GM18517 (cell line): ENCODE data around the gene SCAF8.
A peak's percentile ranks its signal among the peaks of the same experiment; 100 is the strongest.
"Not testable (repeated sequence)": the region's sequence is repeated elsewhere in the genome, so short reads cannot be mapped to it uniquely, and the experiment has no call there.

ENCODE experiments used
- ATAC-seq: cut with Tn5 transposase; IDR thresholded peaks from one replicate; pipeline ENCODE4 v1.9.1; 2021; ENCODE audit warnings: mild to moderate bottlenecking, moderate library complexity; ENCODE audit not compliant: unreplicated experiment

SCAF8 gene

DNA sequence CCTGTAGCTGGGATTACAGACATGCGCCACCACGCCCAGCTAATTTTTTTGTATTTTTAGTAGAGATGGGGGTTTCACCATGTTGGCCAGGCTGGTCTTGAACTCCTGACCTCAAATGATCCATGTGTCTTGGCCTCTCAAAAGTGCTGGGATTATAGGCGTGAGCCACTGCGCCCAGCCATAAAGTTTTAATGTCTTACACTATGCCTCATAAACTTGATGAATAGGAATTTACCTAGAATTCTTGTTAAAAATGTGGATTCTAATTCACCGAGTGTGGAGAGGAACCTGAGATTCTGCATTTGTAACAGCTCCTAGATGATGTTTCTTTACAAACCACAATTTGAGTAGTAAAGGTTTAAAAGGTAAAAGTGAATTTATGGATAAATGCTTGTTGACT lies 45.9 kb downstream of the SCAF8 start:
- not testable (repeated sequence) for ATAC-seq

DNA sequence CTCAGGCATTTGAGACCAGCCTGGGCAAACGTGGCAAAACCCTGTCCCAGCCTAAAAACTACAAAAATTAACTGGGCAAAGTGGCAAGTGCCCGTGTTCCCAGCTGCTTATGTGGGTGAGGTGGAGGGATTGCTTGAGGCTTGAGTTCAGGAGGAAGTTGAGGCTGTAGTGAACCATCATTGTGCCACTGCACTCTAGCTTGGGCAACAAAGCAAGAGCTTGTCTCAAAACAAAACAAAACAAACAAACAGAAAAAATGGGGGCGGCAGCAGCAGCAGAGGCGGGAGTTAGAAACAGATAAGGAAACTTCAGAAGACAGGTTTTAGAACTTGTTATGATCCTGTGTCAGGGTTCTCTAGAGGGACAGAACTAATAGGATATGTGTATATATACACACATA lies 49.0 kb downstream of the SCAF8 start:
- ATAC-seq = no peak

DNA sequence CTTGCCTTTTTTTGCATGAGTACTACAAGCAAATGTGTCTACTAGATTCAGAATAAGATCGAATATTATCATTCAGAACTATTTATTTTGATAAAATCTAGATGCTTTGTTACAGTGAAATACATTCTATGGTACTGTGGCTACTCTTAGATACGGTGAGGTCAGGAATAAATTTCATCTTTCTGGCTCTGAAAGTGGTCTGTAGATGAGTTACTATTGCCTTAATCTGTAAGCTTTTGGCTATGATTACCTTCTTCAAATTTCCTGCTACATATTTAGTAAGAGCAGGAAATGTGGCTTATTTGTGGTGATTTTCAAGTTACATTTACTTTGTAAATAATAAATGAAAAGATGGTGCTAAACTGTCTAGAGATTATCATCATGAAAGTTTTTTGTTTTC lies 50.0 kb downstream of the SCAF8 start:
- no peak for ATAC-seq

DNA sequence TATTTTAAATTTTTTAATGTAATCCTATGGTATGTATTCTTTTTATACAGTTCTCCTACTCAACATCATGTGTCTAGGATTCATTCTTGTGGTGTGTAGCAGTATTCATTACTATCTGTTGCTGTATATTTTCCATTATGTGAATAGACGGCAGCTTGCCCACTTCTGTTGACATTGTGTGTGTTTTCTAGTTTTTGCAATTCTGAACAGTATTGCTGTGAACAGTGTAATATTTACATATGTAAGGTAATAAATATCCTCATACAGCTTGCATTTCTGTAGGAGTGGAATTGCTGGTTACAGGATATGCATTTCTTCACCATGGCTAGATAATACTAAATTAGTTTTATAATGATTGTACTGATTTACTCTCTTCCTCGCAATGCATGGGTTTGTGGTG lies 51.9 kb downstream of the SCAF8 start:
- no peak for ATAC-seq

DNA sequence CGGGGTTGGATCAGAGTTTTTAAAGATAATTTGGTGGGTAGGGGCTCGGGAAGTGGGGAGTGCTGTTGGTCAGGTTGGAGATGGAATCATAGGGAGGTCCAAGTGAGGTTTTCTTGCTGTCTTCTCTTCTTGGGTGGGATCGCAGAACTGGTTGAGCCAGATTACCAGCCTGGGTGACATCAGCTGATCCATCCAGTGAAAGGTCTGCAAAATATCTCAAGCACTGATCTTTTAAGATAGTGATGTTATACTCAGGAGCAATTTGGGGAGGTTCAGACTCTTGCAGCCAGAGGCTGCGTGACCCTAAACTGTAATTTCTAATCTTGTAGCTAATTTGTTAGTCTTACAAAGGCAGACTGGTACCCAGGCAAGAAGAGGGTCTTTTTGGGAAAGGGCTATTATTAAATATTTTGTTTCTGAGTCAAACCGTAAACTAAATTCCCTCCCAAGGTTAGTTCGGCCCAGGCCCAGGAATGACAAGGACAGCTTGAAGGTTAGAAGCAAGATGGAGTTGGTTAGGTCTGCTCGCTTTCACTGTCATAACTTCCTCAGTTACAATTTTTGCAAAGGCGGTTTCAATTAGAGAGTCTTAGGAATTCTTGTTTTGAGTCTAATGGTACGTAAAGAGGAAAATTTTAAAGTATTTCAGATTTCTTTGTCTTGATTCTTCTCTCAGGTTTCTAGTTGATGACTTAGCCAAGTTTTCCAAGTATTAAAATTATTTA lies 53.1 kb downstream of the SCAF8 start:
- no peak for ATAC-seq

DNA sequence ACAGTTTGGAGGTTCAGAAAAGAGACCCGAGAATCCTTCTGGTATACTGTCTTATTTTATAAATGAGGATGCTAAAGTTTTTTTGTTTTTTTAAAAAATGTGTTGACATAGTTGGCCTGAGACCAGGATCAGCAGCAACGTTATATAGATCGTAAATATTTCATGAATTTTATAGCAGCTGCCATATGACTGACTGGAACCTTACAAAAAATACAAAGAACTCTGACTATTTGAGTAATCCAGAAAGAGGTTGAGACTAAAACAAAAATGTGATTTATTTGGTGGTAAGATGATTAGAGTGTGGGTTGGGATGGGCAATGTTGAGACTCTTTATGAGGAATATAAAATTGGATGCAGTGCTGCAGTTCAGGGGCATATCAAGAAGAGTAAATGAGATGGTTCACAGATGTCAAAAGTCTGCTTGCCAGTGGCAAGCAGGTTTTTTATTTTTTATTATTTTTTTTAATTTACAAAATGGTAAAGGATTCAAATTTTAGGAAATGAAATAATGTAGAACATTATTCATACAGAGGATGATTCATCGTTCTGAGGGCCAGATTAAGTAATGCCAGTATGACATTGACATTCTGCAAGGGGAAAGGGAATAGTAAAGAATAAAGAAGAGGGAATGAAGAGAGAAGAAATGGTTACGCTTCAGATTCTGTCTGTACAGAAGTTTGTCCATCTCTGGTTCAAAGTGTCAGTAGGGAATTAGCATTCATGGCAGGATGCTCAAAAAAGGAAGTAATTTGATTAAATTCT lies 58.5 kb downstream of the SCAF8 start:
- ATAC-seq = no peak

DNA sequence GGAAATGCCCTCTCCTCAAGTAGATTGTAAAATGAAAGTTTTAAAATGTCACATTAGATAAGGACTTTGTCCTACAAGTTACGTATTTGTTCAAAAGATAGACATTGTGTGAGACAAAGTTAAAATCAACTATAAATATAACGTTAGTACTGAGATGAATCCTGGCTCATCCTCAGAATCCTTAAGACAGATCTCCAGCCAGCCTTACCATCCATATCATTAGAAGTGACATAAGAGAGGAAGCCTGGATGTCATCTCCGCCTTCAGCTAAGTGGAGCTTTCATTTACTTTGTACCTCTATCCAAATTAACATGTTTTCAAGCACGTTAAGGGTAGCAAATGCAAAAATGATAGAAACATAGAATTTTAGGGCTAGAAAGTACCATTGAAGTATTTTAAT lies 59.1 kb downstream of the SCAF8 start:
- ATAC-seq = no peak

DNA sequence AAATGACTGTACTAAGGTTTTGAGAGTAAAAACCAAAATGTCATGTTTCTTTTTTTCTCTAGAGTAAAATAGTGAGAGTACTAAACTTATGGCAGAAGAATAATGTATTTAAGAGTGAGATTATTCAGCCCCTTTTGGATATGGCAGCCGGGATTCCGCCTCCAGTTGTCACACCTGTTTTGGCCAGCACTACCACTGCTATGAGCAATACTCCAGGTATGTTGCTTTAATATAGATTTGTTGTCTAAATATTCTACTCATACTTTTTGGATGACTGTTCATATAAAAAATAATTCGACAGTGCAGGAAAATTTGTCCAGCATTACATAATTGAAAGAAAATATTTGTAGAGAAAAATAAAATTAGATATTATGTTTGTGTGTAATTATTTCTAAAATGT lies 59.5 kb downstream of the SCAF8 start:
- no peak for ATAC-seq

DNA sequence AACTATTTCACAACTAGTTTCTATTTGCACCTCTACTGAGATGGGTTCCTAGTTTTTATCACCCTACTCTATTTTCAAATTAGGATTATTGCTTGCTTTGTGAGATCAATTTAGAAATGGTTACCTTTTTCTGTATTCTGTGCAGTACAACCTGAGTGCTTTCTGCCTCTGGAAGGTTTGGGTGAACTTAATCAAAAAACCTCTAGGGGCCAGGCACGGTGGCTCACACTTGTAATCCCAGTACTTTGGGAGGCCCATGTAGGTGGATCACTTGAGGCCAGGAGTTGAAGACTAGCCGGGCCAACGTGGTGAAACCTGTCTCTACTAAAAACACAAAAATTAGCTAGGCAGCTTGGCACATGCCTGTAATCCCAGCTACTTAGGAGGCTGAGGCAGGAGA lies 63.3 kb downstream of the SCAF8 start:
- no peak for ATAC-seq

DNA sequence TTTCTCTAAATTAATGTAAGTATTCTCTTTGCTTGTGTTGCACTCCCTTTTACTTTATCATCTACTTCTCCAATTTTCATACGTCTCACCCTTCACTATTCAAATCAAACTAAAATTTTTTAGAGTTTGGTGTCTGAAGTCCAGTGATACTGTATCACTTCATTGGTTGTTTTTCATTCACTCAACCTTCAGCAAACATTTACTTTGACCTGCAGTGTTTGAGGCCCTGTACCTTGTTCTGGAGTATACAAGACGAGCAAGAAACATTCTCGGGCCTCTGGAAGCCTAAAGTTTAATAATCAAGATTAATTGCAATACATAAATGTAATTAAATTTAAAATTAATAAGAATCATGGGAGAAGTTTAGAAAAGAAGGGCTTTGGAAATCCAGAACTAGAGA lies 64.6 kb downstream of the SCAF8 start:
- no peak for ATAC-seq

DNA sequence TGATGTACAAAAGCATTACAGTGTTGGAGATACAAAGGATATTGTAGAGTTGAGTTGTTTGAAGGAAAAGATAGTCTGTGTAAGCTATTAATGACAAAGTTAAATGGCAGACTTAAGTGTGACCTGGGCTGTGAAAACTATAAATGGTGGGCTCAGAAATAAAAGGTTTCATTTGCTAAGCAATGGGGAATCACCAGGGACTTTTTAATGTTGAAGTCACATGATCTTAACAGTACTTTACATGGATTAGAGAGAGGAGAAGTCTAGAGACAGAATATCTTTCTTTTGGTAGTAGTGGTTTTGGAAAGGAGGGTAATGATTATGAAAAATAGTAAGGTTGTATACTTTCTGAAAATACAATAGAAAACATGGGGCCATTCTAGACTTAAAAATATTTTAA lies 67.1 kb downstream of the SCAF8 start:
- no peak for ATAC-seq

DNA sequence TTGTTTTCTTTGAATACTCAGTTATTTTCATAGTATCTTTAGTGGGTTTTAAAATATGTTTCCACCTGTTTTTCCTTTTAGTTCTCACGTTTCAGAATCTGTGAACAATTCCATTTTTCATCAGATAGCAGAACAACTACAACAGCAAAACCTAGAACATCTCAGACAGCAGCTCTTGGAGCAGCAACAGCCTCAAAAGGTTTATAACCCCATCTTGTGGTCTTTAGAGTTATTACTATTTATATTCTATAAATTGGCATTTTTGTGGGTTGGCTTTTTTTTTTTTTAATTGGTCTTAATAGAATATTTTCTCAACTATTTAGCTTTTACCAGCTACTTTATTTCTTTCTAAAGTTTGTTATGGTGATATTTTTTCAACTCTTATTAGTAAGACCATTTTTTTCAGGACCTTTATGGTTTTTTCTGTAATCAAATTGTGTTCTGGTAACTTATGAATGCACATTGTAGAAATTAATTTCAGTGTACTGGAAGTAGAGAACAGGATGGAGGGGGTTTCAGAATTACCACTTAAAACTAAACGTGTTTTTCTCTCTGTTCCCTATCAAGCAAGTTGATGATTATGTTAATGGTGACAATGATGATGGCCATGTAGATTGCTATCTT lies 72.2 kb downstream of the SCAF8 start:
- ATAC-seq = peak; percentile 63

DNA sequence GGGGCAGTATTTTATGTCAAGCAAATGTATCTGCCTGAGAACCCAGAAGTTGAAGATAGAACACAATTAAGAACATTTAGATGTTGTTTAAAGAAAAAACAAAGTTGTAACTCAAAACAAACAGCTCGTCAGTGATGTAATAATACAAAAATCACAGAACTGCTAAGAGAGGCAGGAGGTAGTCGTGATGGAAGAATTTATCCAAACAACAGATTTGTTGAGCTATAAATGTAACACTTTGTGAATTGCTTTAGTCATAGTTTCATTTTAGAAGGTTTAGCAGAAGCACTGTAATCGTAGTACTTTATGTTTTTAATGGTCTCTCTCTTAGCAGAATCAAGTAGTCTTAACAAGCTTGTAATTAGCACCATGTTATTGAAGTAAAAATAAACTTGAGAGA lies 73.6 kb downstream of the SCAF8 start:
- no peak for ATAC-seq

DNA sequence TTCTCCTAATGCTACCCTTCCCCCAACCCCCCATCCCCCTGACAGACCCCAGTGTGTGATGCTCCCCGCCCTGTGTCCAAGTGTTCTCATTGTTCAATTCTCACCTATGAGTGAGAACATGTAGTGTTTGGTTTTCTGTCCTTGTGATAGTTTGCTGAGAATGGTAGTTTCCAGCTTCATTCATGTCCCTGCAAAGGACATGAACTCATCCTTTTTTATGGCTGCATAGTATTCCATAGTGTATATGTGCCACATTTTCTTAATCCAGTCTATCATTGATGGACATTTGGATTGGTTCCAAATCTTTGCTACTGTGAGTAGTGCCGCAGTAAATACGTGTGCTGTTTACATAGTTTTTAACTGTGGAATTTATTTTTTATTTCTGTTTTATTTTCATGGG lies 78.4 kb downstream of the SCAF8 start:
- ATAC-seq = not testable (repeated sequence)

DNA sequence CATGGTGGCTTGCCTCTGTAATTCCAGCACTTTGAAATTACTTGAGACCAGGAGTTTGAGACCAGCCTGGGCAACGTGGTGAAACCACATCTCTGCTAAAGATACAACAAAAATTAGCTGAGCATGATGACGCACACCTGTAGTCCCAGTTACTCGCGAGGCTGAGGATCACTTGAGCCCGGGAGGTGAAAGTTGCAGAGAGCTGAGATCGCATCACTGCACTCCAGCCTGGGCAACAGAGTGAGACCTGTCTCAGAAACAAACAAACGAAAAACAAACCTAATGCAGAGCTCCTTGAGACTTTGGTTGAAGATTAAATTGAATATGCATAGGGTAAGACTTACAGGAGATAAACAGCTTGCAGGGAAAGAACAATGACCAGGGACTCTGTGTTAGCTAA lies 80.8 kb downstream of the SCAF8 start:
- peak; percentile 83 for ATAC-seq

DNA sequence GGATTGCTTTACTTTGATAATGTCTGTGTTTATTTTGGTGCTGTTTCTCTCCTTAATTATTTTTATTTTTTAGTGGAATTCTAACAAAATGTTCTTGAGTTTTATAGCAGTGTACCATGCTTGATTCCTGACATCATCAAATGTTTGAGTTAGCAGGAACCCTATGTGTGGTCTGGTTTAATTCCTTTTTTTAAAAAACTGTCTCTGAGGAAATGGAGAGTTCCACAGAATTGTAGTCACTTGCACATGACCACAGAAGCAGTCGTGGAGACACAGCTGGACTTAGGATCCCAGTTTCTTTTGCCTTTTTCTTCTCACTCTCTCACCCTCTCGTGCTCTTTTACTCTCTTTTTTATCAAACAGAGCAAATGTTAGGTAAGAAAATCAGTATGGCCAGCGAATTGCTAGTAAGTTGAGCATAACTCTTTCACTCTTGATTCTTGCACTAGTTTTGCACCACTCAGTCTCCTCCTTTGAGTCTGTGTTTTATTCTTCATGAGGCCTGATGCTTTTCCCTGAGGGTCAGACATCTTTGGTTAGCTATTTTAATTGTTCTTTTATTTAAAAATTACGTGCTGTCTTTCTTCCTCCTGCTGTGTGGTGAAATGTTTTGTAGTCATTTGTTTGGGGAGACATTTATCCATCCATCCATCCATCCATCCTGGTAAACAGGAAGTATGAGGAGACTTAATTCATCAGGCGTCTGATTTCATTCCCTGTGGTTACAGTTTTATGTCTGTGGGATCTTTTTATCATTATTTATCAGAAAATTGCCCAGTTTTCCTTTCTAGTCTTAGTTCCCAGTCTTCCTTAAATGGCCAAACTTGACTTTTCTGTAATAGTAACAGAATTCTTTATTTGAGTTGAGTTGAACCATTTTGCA lies 83.0 kb downstream of the SCAF8 start:
- ATAC-seq = no peak

DNA sequence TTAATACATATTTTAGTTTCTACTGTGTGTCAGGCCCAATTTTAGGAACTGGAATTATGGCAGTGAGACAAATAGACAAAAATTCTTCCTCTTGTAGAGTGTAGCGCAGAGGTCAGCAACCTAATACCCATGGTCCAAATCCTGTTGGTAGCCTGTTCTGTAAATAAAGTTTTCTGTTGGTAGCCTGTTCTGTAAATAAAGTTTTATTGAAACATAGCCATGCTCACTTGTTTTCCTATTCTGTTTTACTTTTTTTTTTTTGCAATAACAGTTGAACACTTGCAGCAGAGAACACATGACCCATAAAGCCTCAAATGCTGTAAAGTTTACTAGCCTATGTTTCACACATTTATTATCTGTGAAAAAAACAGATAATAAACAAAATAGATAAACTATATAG lies 87.9 kb downstream of the SCAF8 start:
- no peak for ATAC-seq

DNA sequence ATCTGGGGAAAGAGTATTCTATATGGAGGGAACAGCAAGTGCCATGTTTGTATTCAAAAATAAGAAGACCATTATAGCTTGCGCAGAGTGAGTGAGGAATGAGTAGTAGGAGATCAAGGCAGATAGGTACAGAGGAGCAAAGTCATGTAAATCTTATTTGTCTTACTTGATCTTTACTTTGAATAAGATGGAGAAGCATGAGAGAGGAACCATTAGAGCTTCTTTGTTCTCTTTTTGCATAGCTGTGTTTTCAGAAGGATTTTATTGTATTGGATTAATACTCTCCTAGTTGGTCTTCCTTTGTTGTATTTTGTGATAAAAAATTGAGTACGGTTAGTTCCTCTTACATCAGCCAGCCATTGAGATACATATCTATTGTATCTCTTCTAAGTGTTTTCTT lies 88.4 kb downstream of the SCAF8 start:
- no peak for ATAC-seq

DNA sequence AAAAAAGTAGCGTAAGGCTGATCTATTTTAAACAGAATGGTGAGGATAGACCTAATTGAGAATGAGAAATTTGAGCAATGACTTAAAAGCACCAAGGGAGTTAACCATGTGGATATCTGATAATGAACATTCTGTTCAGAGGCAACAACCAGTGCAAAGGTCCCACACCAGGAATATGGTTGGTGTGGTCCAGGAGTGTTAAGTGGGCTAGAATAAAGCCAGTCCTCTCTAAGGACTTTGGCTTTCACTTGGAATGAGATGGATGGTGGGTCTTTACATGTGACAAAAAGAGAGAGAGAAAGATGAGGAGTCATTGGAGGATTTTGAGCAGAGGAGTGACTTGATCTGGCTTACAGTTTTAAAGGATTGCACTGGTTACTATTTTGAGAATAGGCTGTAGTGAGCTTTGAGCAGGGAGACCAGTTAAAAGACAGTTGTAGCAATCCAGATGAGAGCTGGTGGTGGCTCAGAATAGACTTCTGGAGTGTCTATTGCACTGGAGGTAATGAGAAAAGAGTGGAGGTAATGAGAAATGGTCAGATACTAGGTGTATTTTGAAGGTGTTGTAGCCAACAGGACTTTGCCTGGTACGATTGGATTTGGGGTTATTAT lies 89.8 kb downstream of the SCAF8 start:
- no peak for ATAC-seq

DNA sequence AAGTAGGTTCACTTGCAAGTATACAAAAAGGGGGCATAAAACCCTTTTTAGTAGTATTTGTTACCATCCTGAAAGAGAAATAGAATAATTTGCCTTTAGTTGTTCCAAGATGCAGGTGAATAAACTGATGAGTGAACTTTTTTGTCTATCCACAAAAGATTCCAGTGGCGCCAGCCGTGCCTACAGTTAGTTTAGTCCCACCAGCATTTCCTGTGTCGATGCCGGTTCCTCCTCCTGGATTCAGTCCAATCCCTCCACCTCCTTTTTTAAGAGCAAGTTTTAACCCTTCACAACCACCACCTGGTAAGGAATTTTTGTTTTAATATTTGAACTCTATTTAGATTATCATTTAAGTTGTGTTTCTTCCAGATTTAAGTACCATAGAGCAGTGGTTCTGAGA lies 90.9 kb downstream of the SCAF8 start:
- no peak for ATAC-seq

DNA sequence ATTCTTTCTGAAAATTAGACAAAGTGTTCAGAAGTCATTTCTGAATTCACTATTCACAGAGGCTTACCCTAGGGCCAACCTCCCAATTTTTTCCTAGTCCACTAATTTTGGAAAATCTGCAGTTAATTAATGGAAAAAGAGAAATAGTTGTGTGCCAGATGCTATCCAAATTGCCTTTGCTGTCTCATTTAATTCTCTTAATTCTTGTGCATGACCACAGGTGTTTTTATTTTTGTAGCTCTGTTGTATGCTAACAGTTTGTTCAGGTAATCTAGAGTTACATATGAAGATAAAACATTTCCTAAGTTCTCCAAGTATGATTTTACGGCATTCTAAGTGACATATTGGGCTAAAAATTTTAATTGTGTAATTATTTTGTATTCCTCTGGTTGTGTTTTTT lies 96.8 kb downstream of the SCAF8 start:
- ATAC-seq = no peak
